IPS-20b (cell line): Measurements from ENCODE around the gene UCK1.
"Not testable (repeated sequence)": the region's sequence is repeated elsewhere in the genome, so short reads cannot be mapped to it uniquely, and the experiment has no call there.

Experiments
- H3K27ac ChIP-seq: one replicate; pipeline ENCODE4 v1.5.1; 2013; ENCODE audit warnings: low read length
- H3K27me3 ChIP-seq: 2 replicates; pipeline ENCODE4 v1.6.1; 2013; ENCODE audit warnings: mild to moderate bottlenecking, low read length, inconsistent platforms; ENCODE audit not compliant: insufficient read depth
- H3K36me3 ChIP-seq: 2 replicates; pipeline ENCODE4 v1.6.1; 2013; ENCODE audit warnings: low read depth, mild to moderate bottlenecking, inconsistent platforms, low read length, moderate library complexity; ENCODE audit not compliant: insufficient read depth
- H3K4me1 ChIP-seq: 2 replicates; pipeline ENCODE4 v1.6.1; 2013; ENCODE audit warnings: mild to moderate bottlenecking, control low read depth, inconsistent platforms, low read length, moderate library complexity; ENCODE audit not compliant: insufficient read depth
- H3K4me3 ChIP-seq: 2 replicates; pipeline ENCODE4 v1.5.1; 2013; ENCODE audit warnings: mild to moderate bottlenecking, low read length, inconsistent platforms
- H3K9ac ChIP-seq: 2 replicates; pipeline ENCODE4 v1.6.1; 2013; ENCODE audit warnings: low read depth, mild to moderate bottlenecking, inconsistent platforms, low read length, moderate library complexity
- H3K9me3 ChIP-seq: 2 replicates; pipeline ENCODE4 v1.6.1; 2013; ENCODE audit warnings: mild to moderate bottlenecking, low read depth, low read length, inconsistent platforms; ENCODE audit not compliant: insufficient read depth

Gene UCK1

GRCh38 chr9:131565369-131565768 is 34.3 kb upstream of the UCK1 start:
- Histone ChIP-seq H3K9ac (no peak overlapping the region), H3K27ac (no peak overlapping the region), H3K4me3 (no peak overlapping the region), H3K27me3 (no peaks in the 10 kb centered on the region), H3K36me3 (no peaks in the 10 kb centered on the region), H3K4me1 (peaks cover 4% of the 10 kb centered on the region; the same call in 1 of the 2 replicates), H3K9me3 (no peaks in the 10 kb centered on the region; the same call in 1 of the 2 replicates)

- Histone ChIP-seq H3K27ac (no peak overlapping the region), H3K9me3 (no peaks in the 10 kb centered on the region; the same call in 1 of the 2 replicates), H3K4me3 (no peak overlapping the region), H3K4me1 (peaks cover 4% of the 10 kb centered on the region; the same call in 1 of the 2 replicates), H3K9ac (no peak overlapping the region), H3K27me3 (no peaks in the 10 kb centered on the region), H3K36me3 (no peaks in the 10 kb centered on the region)
These were observed 31.2 kb upstream of the UCK1 start for GRCh38 chr9:131562032-131562959.

GRCh38 chr9:131559421-131560000 is 28.4 kb upstream of the UCK1 start:
- Histone ChIP-seq H3K4me1 (peaks cover 4% of the 10 kb centered on the region; the same call in 1 of the 2 replicates), H3K9me3 (no peaks in the 10 kb centered on the region; the same call in 1 of the 2 replicates)

GRCh38 chr9:131557855-131558548 is 26.9 kb upstream of the UCK1 start:
- Histone ChIP-seq H3K4me1 (peaks cover 4% of the 10 kb centered on the region; the same call in 1 of the 2 replicates), H3K27ac (no peak overlapping the region), H3K9ac (no peak overlapping the region), H3K9me3 (no peaks in the 10 kb centered on the region; the same call in 1 of the 2 replicates), H3K36me3 (no peaks in the 10 kb centered on the region), H3K27me3 (peaks cover 33% of the 10 kb centered on the region), H3K4me3 (no peak overlapping the region)

More at GRCh38 chr9:131559421-131560000, 28.4 kb upstream of the UCK1 start:
- no peaks in the 10 kb centered on the region for H3K36me3 ChIP-seq
- H3K4me3 ChIP-seq = no peak overlapping the region
- H3K27me3 ChIP-seq = peaks cover 18% of the 10 kb centered on the region
- no peak overlapping the region for H3K27ac ChIP-seq
- H3K9ac ChIP-seq = no peak overlapping the region

GRCh38 chr9:131555841-131556673 is 25.0 kb upstream of the UCK1 start:
- no peaks in the 10 kb centered on the region; the same call in 1 of the 2 replicates for H3K9me3 ChIP-seq
- no peak overlapping the region for H3K27ac ChIP-seq
- peaks cover 35% of the 10 kb centered on the region for H3K27me3 ChIP-seq
- no peaks in the 10 kb centered on the region for H3K36me3 ChIP-seq
- H3K4me3 ChIP-seq = no peak overlapping the region
- H3K9ac ChIP-seq = no peak overlapping the region
- H3K4me1 ChIP-seq = no peaks in the 10 kb centered on the region

- Histone ChIP-seq H3K4me1 (no peaks in the 10 kb centered on the region), H3K9me3 (no peaks in the 10 kb centered on the region), H3K36me3 (no peaks in the 10 kb centered on the region), H3K27me3 (peaks cover 35% of the 10 kb centered on the region), H3K9ac (no peak overlapping the region), H3K4me3 (peak overlapping the region; percentile 54; the same call in 1 of the 2 replicates), H3K27ac (no peak overlapping the region)
These were observed 23.8 kb upstream of the UCK1 start for GRCh38 chr9:131554843-131555351.

GRCh38 chr9:131554087-131554842 is 23.2 kb upstream of the UCK1 start:
- no peaks in the 10 kb centered on the region for H3K4me1 ChIP-seq
- H3K9me3 ChIP-seq = no peaks in the 10 kb centered on the region
- H3K4me3 ChIP-seq = no peak overlapping the region; the same call in 1 of the 2 replicates
- no peak overlapping the region for H3K27ac ChIP-seq
- H3K36me3 ChIP-seq = no peaks in the 10 kb centered on the region
- no peak overlapping the region for H3K9ac ChIP-seq
- H3K27me3 ChIP-seq = peaks cover 35% of the 10 kb centered on the region

GRCh38 chr9:131552030-131552429 is 21.0 kb upstream of the UCK1 start:
- Histone ChIP-seq H3K4me3 (no peak overlapping the region), H3K4me1 (no peaks in the 10 kb centered on the region), H3K27ac (no peak overlapping the region), H3K27me3 (peaks cover 47% of the 10 kb centered on the region), H3K9me3 (no peaks in the 10 kb centered on the region), H3K36me3 (no peaks in the 10 kb centered on the region), H3K9ac (no peak overlapping the region)

- not testable (repeated sequence) for H3K36me3 ChIP-seq, H3K27ac ChIP-seq, H3K4me1 ChIP-seq, H3K9me3 ChIP-seq, H3K4me3 ChIP-seq, H3K9ac ChIP-seq
- peaks cover 52% of the 10 kb centered on the region for H3K27me3 ChIP-seq
These were observed 19.4 kb upstream of the UCK1 start for GRCh38 chr9:131550465-131550864.

GRCh38 chr9:131549186-131549585 is 18.1 kb upstream of the UCK1 start:
- H3K27ac ChIP-seq, H3K36me3 ChIP-seq, H3K4me3 ChIP-seq, H3K9ac ChIP-seq, H3K9me3 ChIP-seq, H3K4me1 ChIP-seq: not testable (repeated sequence)
- H3K27me3 ChIP-seq = peaks cover 54% of the 10 kb centered on the region
